Measurements from ENCODE around the gene CCNY.

- TF ChIP-seq FOXM1 (CRISPR knock-in tag; IDR thresholded peaks at IDR 0.05) (no peak), KDM5A (IDR thresholded peaks at IDR 0.05; ENCODE audit: borderline replicate concordance, low read length) (no peak), MAZ (IDR thresholded peaks at IDR 0.05; ENCODE audit: borderline replicate concordance, low read depth, low read length) (no peak), MAZ (CRISPR knock-in tag; IDR thresholded peaks at IDR 0.05; ENCODE audit: low read depth) (no peak), ZFP36 (IDR thresholded peaks at IDR 0.05; ENCODE audit: borderline replicate concordance, low read depth, low read length, partially characterized antibody) (no peak), FOXA1 (IDR thresholded peaks at IDR 0.05) (no peak), FOXA1 (CRISPR knock-in tag; IDR thresholded peaks at IDR 0.05) (no peak)
Measured at GRCh38 chr10:35353395-35353794, 17.1 kb downstream of the CCNY start.

All from HepG2 (cell line).